ENCODE data around the gene EIF2D. TPM values are rescaled to one million over a fixed set of nuclear protein-coding genes. Genes with fewer than 3 reads are reported as not detected.
A peak's percentile ranks its signal among the peaks of the same experiment; 100 is the strongest.
"Not testable (repeated sequence)": the region's sequence is repeated elsewhere in the genome, so short reads cannot be mapped to it uniquely, and the experiment has no call there.

EIF2D gene
- total and polyA plus RNA-seq, 2 donors = 43.2 to 54.1 TPM

- DNase-seq (ENCODE audit: low read depth in 6 of 9, low spot score in 9 of 9) = no peak
- WGBS = 93% methylated on average over 3 of the region's 3 CpGs
Observed at GRCh38 chr1:206643118-206643698, 30.9 kb upstream of the EIF2D start.

DNA sequence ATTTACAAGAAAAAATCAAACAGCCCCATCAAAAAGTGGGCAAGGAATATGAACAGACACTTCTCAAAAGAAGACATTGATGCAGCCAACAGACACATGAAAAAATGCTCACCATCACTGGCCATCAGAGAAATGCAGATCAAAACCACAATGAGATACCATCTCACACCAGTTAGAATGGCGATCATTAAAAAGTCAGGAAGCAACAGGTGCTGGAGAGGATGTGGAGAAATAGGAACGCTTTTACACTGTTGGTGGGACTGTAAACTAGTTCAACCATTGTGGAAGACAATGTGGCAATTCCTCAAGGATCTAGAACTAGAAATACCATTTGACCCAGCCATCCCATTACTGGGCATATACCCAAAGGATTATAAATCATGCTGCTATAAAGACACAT, 29.8 kb upstream of the EIF2D start:
- H3K27ac ChIP-seq (ENCODE audit: low read depth in 1 of 2, low read length in 1 of 2); H3K9me3 ChIP-seq (ENCODE audit: control insufficient read depth in 2 of 2, insufficient read depth in 1 of 2, low read length in 1 of 2); H3K36me3 ChIP-seq (ENCODE audit: control insufficient read depth in 2 of 2, insufficient read depth in 2 of 2, low read length in 1 of 2); H3K27me3 ChIP-seq (ENCODE audit: control insufficient read depth in 2 of 2, insufficient read depth in 1 of 2, low read length in 1 of 2); H3K4me1 ChIP-seq (ENCODE audit: control insufficient read depth in 2 of 2, insufficient read depth in 2 of 2, low read length in 2 of 2); H3K4me3 ChIP-seq (ENCODE audit: low read length in 2 of 2); DNase-seq (ENCODE audit: low read depth in 6 of 9, low spot score in 9 of 9): not testable (repeated sequence)
- 73% methylated on average over 2 of the region's 2 CpGs for WGBS

More at GRCh38 chr1:206643118-206643698, 30.9 kb upstream of the EIF2D start:
- Histone ChIP-seq H3K36me3 (ENCODE audit: control insufficient read depth in 2 of 2, insufficient read depth in 2 of 2, low read length in 1 of 2) (peaks cover 2 to 7% of the 10 kb centered on the region in 2 donors), H3K9me3 (ENCODE audit: control insufficient read depth in 2 of 2, insufficient read depth in 1 of 2, low read length in 1 of 2) (no peaks in the 10 kb centered on the region), H3K4me1 (ENCODE audit: control insufficient read depth in 2 of 2, insufficient read depth in 2 of 2, low read length in 2 of 2) (no peaks in the 10 kb centered on the region), H3K27ac (ENCODE audit: low read depth in 1 of 2, low read length in 1 of 2) (no peak overlapping the region), H3K4me3 (ENCODE audit: low read length in 2 of 2) (no peak overlapping the region), H3K27me3 (ENCODE audit: control insufficient read depth in 2 of 2, insufficient read depth in 1 of 2, low read length in 1 of 2) (no peaks in the 10 kb centered on the region)

- Histone ChIP-seq H3K27ac (ENCODE audit: low read depth in 1 of 2, low read length in 1 of 2) (no peak overlapping the region), H3K4me1 (ENCODE audit: control insufficient read depth in 2 of 2, insufficient read depth in 2 of 2, low read length in 2 of 2) (peaks cover 10 to 16% of the 10 kb centered on the region in 2 donors), H3K4me3 (ENCODE audit: low read length in 2 of 2) (no peak overlapping the region), H3K27me3 (ENCODE audit: control insufficient read depth in 2 of 2, insufficient read depth in 1 of 2, low read length in 1 of 2) (peaks cover 0 to 6% of the 10 kb centered on the region in 2 donors), H3K9me3 (ENCODE audit: control insufficient read depth in 2 of 2, insufficient read depth in 1 of 2, low read length in 1 of 2) (no peaks in the 10 kb centered on the region), H3K36me3 (ENCODE audit: control insufficient read depth in 2 of 2, insufficient read depth in 2 of 2, low read length in 1 of 2) (no peaks in the 10 kb centered on the region)
- no peak for DNase-seq (ENCODE audit: low read depth in 6 of 9, low spot score in 9 of 9)
Observed at GRCh38 chr1:206637605-206638004, 25.3 kb upstream of the EIF2D start.

- H3K4me3 ChIP-seq (ENCODE audit: low read length in 2 of 2) = no peak overlapping the region
- H3K4me1 ChIP-seq (ENCODE audit: control insufficient read depth in 2 of 2, insufficient read depth in 2 of 2, low read length in 2 of 2) = peaks cover 10 to 16% of the 10 kb centered on the region in 2 donors
- H3K9me3 ChIP-seq (ENCODE audit: control insufficient read depth in 2 of 2, insufficient read depth in 1 of 2, low read length in 1 of 2) = no peaks in the 10 kb centered on the region
- WGBS = 59% methylated on average over 4 of the region's 4 CpGs
- no peak overlapping the region for H3K27ac ChIP-seq (ENCODE audit: low read depth in 1 of 2, low read length in 1 of 2)
- peaks cover 0 to 6% of the 10 kb centered on the region in 2 donors for H3K27me3 ChIP-seq (ENCODE audit: control insufficient read depth in 2 of 2, insufficient read depth in 1 of 2, low read length in 1 of 2)
- no peaks in the 10 kb centered on the region for H3K36me3 ChIP-seq (ENCODE audit: control insufficient read depth in 2 of 2, insufficient read depth in 2 of 2, low read length in 1 of 2)
- DNase-seq (ENCODE audit: low read depth in 6 of 9, low spot score in 9 of 9) = no peak
Observed at GRCh38 chr1:206636671-206637070, 24.4 kb upstream of the EIF2D start.

DNA sequence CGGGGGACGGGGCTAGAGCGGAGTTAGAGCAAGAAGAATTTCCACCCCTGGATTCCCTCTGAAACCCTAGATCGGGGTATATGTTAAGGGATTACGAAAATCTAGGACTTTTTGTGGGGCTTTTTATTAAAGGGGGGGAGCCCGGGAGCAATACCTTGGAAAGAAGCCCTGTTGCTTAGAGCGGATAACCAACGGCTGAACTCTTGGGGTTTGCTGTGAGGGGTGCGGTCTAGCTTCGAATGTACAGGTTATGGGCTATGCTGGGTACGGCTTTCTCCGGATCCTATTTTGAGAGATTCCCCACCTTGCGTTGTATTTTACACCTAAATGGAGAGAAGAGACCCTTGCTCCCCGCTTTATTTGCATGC, 23.7 kb upstream of the EIF2D start:
- Histone ChIP-seq H3K9me3 (ENCODE audit: control insufficient read depth in 2 of 2, insufficient read depth in 1 of 2, low read length in 1 of 2) (no peaks in the 10 kb centered on the region), H3K4me1 (ENCODE audit: control insufficient read depth in 2 of 2, insufficient read depth in 2 of 2, low read length in 2 of 2) (peaks cover 10 to 16% of the 10 kb centered on the region in 2 donors), H3K36me3 (ENCODE audit: control insufficient read depth in 2 of 2, insufficient read depth in 2 of 2, low read length in 1 of 2) (no peaks in the 10 kb centered on the region), H3K27me3 (ENCODE audit: control insufficient read depth in 2 of 2, insufficient read depth in 1 of 2, low read length in 1 of 2) (peaks cover 0 to 6% of the 10 kb centered on the region in 2 donors), H3K4me3 (ENCODE audit: low read length in 2 of 2) (peak overlapping the region; percentile 59 to 77), H3K27ac (ENCODE audit: low read depth in 1 of 2, low read length in 1 of 2) (peak overlapping the region in 1 of 2 donors; percentile 28)
- WGBS = 1% methylated on average over 14 of the region's 14 CpGs
- DNase-seq (ENCODE audit: low read depth in 6 of 9, low spot score in 9 of 9) = peak in 1 of 9 donors; percentile 45

- WGBS = under 1% methylated on average over 84 of the region's 84 CpGs
- Histone ChIP-seq H3K36me3 (ENCODE audit: control insufficient read depth in 2 of 2, insufficient read depth in 2 of 2, low read length in 1 of 2) (no peaks in the 10 kb centered on the region), H3K4me3 (ENCODE audit: low read length in 2 of 2) (peak within 1 kb of the TSS; percentile 59 to 77), H3K27ac (ENCODE audit: low read depth in 1 of 2, low read length in 1 of 2) (peak within 1 kb of the TSS; percentile 58 to 81), H3K27me3 (ENCODE audit: control insufficient read depth in 2 of 2, insufficient read depth in 1 of 2, low read length in 1 of 2) (peaks cover 0 to 6% of the 10 kb centered on the region in 2 donors), H3K9me3 (ENCODE audit: control insufficient read depth in 2 of 2, insufficient read depth in 1 of 2, low read length in 1 of 2) (no peaks in the 10 kb centered on the region), H3K4me1 (ENCODE audit: control insufficient read depth in 2 of 2, insufficient read depth in 2 of 2, low read length in 2 of 2) (peaks cover 10 to 16% of the 10 kb centered on the region in 2 donors)
- peak in 7 of 9 donors; percentile 76 to 90 (median 79) for DNase-seq (ENCODE audit: low read depth in 6 of 9, low spot score in 9 of 9)
Observed at GRCh38 chr1:206635080-206635977, 23.1 kb upstream of the EIF2D start, which contains the start of gene DYRK3. Gene DYRK3, plus strand, starts transcription at chr1:206635536. Its CDS starts 168 bp downstream, at chr1:206635704.

DNA sequence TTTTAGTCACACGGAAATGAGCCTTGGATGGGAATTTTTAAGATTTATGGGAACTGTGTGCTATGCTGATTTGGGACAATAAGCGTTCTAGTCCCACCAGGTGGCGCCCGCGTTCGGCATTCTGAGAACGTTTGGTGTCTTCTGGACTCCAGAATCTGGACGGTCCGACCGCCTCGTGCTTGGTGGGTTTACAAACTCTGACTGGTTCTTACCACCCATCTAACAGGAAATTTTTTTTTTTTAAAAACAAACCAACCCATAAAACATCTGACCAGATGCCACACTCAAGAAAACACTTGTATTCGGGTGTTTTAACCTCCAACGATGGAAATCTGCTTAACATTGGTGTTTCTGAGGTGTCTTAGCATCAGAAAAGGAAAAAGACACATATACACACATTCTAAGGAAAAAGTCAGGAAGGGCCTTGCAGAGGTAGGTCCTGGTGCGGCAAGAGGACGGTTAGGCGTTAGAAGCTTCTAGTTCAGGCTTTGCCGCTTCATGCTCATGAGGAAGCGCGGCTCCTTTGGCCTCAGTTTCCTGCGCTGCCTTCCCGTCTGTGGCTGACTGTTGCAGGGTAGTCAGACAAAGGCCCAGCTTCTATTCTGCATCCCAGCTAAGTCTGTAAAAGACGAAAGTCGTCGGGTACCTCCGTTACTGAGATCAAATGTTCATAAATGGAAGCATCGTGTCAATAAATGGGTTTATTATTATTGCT, 22.3 kb upstream of the EIF2D start:
- Histone ChIP-seq H3K36me3 (ENCODE audit: control insufficient read depth in 2 of 2, insufficient read depth in 2 of 2, low read length in 1 of 2) (no peaks in the 10 kb centered on the region), H3K27me3 (ENCODE audit: control insufficient read depth in 2 of 2, insufficient read depth in 1 of 2, low read length in 1 of 2) (peaks cover 0 to 6% of the 10 kb centered on the region in 2 donors), H3K27ac (ENCODE audit: low read depth in 1 of 2, low read length in 1 of 2) (peak overlapping the region; percentile 58 to 81), H3K4me3 (ENCODE audit: low read length in 2 of 2) (peak overlapping the region; percentile 59 to 77), H3K9me3 (ENCODE audit: control insufficient read depth in 2 of 2, insufficient read depth in 1 of 2, low read length in 1 of 2) (no peaks in the 10 kb centered on the region), H3K4me1 (ENCODE audit: control insufficient read depth in 2 of 2, insufficient read depth in 2 of 2, low read length in 2 of 2) (peaks cover 10 to 16% of the 10 kb centered on the region in 2 donors)
- peak in 7 of 9 donors; percentile 34 to 84 (median 61) for DNase-seq (ENCODE audit: low read depth in 6 of 9, low spot score in 9 of 9)
- 4% methylated on average over 26 of the region's 26 CpGs for WGBS

DNA sequence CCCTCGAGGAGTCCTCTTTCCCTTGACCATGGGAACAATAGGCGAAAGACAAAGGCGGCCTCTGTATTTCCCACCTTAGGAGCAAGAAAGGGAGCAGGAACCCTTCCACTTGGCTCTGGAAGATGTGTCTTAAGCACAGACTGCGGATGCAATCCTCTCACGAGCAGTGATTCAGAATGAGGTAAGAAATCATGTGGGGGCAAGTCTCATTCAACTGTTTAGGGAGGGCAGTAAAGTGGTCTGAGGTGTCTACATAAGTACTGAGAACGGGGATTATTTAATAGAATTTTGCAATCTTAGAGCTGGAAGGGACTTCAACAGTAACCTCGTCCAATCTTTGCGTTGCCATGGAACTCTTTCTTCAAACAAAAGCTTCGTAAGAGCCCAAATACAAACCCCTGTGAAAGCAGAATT, 21.4 kb upstream of the EIF2D start:
- Histone ChIP-seq H3K27me3 (ENCODE audit: control insufficient read depth in 2 of 2, insufficient read depth in 1 of 2, low read length in 1 of 2) (peaks cover 0 to 6% of the 10 kb centered on the region in 2 donors), H3K36me3 (ENCODE audit: control insufficient read depth in 2 of 2, insufficient read depth in 2 of 2, low read length in 1 of 2) (no peaks in the 10 kb centered on the region), H3K9me3 (ENCODE audit: control insufficient read depth in 2 of 2, insufficient read depth in 1 of 2, low read length in 1 of 2) (no peaks in the 10 kb centered on the region), H3K4me3 (ENCODE audit: low read length in 2 of 2) (no peak overlapping the region), H3K4me1 (ENCODE audit: control insufficient read depth in 2 of 2, insufficient read depth in 2 of 2, low read length in 2 of 2) (peaks cover 10 to 16% of the 10 kb centered on the region in 2 donors), H3K27ac (ENCODE audit: low read depth in 1 of 2, low read length in 1 of 2) (no peak overlapping the region)
- 87% methylated on average over 9 of the region's 9 CpGs for WGBS
- no peak for DNase-seq (ENCODE audit: low read depth in 6 of 9, low spot score in 9 of 9)
